H1 (cell line): ENCODE results near the gene PDS5A. TPM values are rescaled to one million over a fixed set of nuclear protein-coding genes. Genes with fewer than 3 reads are reported as not detected.

Source experiments
- CTCF ChIA-PET: fragments of 300-600 bp; sonication (Branson Sonifier 250); formaldehyde crosslinking; loops from one replicate; lab custom pipeline; 2021; ENCODE audit not compliant: partially characterized antibody; lab: Charles Lee
- POLR2A ChIA-PET: fragments of 300-600 bp; sonication (Branson Sonifier 250); formaldehyde crosslinking; loops from one replicate; lab custom pipeline; 2021; ENCODE audit warnings: inconsistent platforms; ENCODE audit not compliant: partially characterized antibody; lab: Charles Lee
- DNase-seq, 2 experiments: peaks; one replicate each; pipeline versions ENCODE4 v3.0.0 to v3.0.0-alpha.2; 2010 to 2022; ENCODE audit warnings: low spot score in 2 of 2, low read depth in 1 of 2, mixed read lengths in 1 of 2
- FAIRE-seq: peaks from 2 replicates; lab custom pipeline; 2011; peaks lifted over from hg19 to GRCh38; lab: Jason Lieb, UNC
- H2AFZ ChIP-seq: 2 replicates; pipeline ENCODE4 v1.8.1; 2012; ENCODE audit warnings: low read length, inconsistent platforms
- H2AK5ac ChIP-seq: 2 replicates; pipeline ENCODE4 v1.6.1; 2013; ENCODE audit warnings: low read depth, low read length
- H2BK120ac ChIP-seq: replicated peaks from 2 replicates; pipeline ENCODE3; 2013; ENCODE audit warnings: low read depth, low read length, inconsistent platforms
- H2BK12ac ChIP-seq: 2 replicates; pipeline ENCODE4 v1.6.1; 2013; ENCODE audit warnings: low read depth, low read length
- H2BK15ac ChIP-seq: 2 replicates; pipeline ENCODE4 v1.6.1; 2013; ENCODE audit warnings: low read length
- H2BK20ac ChIP-seq: 2 replicates; pipeline ENCODE4 v1.6.1; 2013; ENCODE audit warnings: low read length
- H2BK5ac ChIP-seq: 2 replicates; pipeline ENCODE4 v1.6.1; 2013; ENCODE audit warnings: low read depth, low read length
- H3K14ac ChIP-seq: 2 replicates; pipeline ENCODE4 v1.6.1; 2013; ENCODE audit warnings: inconsistent platforms; ENCODE audit not compliant: insufficient read length
- H3K18ac ChIP-seq: 2 replicates; pipeline ENCODE4 v1.6.1; 2013; ENCODE audit warnings: low read length; ENCODE audit errors: extremely low read depth
- H3K23ac ChIP-seq: 2 replicates; pipeline ENCODE4 v1.6.1; 2013; ENCODE audit warnings: inconsistent platforms; ENCODE audit not compliant: insufficient read length
- H3K23me2 ChIP-seq: 2 replicates; pipeline ENCODE4 v1.6.1; 2013; ENCODE audit warnings: low read depth, low read length
- H3K27ac ChIP-seq: 2 replicates; pipeline ENCODE4 v1.6.1; 2011; ENCODE audit warnings: low read depth, low read length, inconsistent platforms
- H3K27me3 ChIP-seq, 4 experiments: replicated peaks in 1 of 4; 1 replicate in 1 of 4; 2 replicates in 3 of 4; pipeline versions ENCODE4 v1.6.1 to v1.8.1; 2011 to 2013; ENCODE audit warnings: low read length in 3 of 4, mild to moderate bottlenecking in 3 of 4, inconsistent platforms in 2 of 4, mixed read lengths in 2 of 4, moderate library complexity in 1 of 4; ENCODE audit not compliant: control insufficient read depth in 3 of 4, insufficient read depth in 3 of 4; ENCODE audit errors: extremely low read depth in 1 of 4
- H3K36me3 ChIP-seq, 4 experiments: 2 replicates each; pipeline versions ENCODE4 v1.6.1 to v1.8.1; 2011 to 2013; ENCODE audit warnings: mild to moderate bottlenecking in 4 of 4, low read length in 3 of 4, moderate library complexity in 2 of 4, control low read depth in 1 of 4, inconsistent platforms in 1 of 4; ENCODE audit not compliant: insufficient read depth in 4 of 4, control insufficient read depth in 2 of 4
- H3K4ac ChIP-seq: replicated peaks from 2 replicates; pipeline ENCODE3; 2013; ENCODE audit warnings: low read length, low read depth, mixed read lengths, inconsistent platforms; ENCODE audit not compliant: insufficient read length
- H3K4me1 ChIP-seq, 4 experiments: replicated peaks in 1 of 4; 1 replicate in 1 of 4; 2 replicates in 3 of 4; pipeline versions ENCODE4 v1.6.1 to v1.8.1; 2011 to 2013; ENCODE audit warnings: low read length in 3 of 4, inconsistent platforms in 2 of 4, mixed read lengths in 1 of 4; ENCODE audit not compliant: insufficient read depth in 4 of 4, control insufficient read depth in 3 of 4
- H3K4me2 ChIP-seq, 2 experiments: 2 replicates each; pipeline versions ENCODE4 v1.6.1 to v1.8.1; 2011 to 2013; ENCODE audit warnings: low read depth in 2 of 2, low read length in 2 of 2, control low read depth in 1 of 2, inconsistent platforms in 1 of 2, mild to moderate bottlenecking in 1 of 2; ENCODE audit not compliant: insufficient read depth in 1 of 2
- H3K4me3 ChIP-seq, 4 experiments: fragments of 200-600, 300-600 bp in 1 of 4; sonication (generic), shearing (Covaris generic), sonication (Bioruptor Twin) in 1 of 4; 2 replicates each; pipeline versions ENCODE4 v1.5.1 to v1.8.1; 2011 to 2016; ENCODE audit warnings: low read length in 4 of 4, low read depth in 3 of 4, control low read depth in 2 of 4, inconsistent platforms in 2 of 4, mild to moderate bottlenecking in 2 of 4, mixed read lengths in 1 of 4, moderate library complexity in 1 of 4; ENCODE audit not compliant: insufficient read depth in 2 of 4; ENCODE audit errors: extremely low read depth in 1 of 4
- H3K56ac ChIP-seq: replicated peaks from 2 replicates; pipeline ENCODE3; 2013; ENCODE audit warnings: low read depth, mild to moderate bottlenecking, mixed read lengths, low read length, inconsistent platforms; ENCODE audit not compliant: insufficient read length
- H3K79me1 ChIP-seq: 2 replicates; pipeline ENCODE4 v1.6.1; 2013; ENCODE audit warnings: low read depth, low read length, control low read depth
- H3K79me2 ChIP-seq, 2 experiments: 2 replicates each; pipeline versions ENCODE4 v1.6.1 to v1.8.1; 2012 to 2013; ENCODE audit warnings: low read length in 2 of 2, mild to moderate bottlenecking in 2 of 2, inconsistent platforms in 1 of 2; ENCODE audit not compliant: insufficient read depth in 2 of 2, control insufficient read depth in 1 of 2
- H3K9ac ChIP-seq, 4 experiments: replicated peaks in 1 of 4; 1 replicate in 1 of 4; 2 replicates in 3 of 4; pipeline versions ENCODE4 v1.6.1 to v1.8.1; 2011 to 2013; ENCODE audit warnings: low read depth in 3 of 4, low read length in 3 of 4, control low read depth in 2 of 4, mild to moderate bottlenecking in 2 of 4, moderate library complexity in 2 of 4, inconsistent platforms in 1 of 4; ENCODE audit errors: extremely low read depth in 1 of 4
- H3K9me3 ChIP-seq, 2 experiments: 2 replicates each; pipeline versions ENCODE4 v1.6.1 to v1.8.1; 2012 to 2013; ENCODE audit warnings: mild to moderate bottlenecking in 2 of 2, moderate library complexity in 2 of 2, control low read depth in 1 of 2, inconsistent platforms in 1 of 2, low read depth in 1 of 2, low read length in 1 of 2, mixed read lengths in 1 of 2; ENCODE audit not compliant: insufficient read depth in 2 of 2
- H4K20me1 ChIP-seq, 2 experiments: replicated peaks in 1 of 2; 2 replicates each; pipeline versions ENCODE3 to v1.8.1; 2011 to 2013; ENCODE audit warnings: inconsistent platforms in 2 of 2, low read length in 2 of 2, mild to moderate bottlenecking in 1 of 2; ENCODE audit not compliant: insufficient read depth in 2 of 2, control insufficient read depth in 1 of 2
- H4K5ac ChIP-seq: 2 replicates; pipeline ENCODE4 v1.6.1; 2013; ENCODE audit warnings: low read length, low read depth, mixed read lengths, inconsistent platforms; ENCODE audit not compliant: insufficient read length
- H4K8ac ChIP-seq: 2 replicates; pipeline ENCODE4 v1.8.0; 2013; ENCODE audit warnings: mild to moderate bottlenecking, moderate library complexity, low read length, inconsistent platforms; ENCODE audit not compliant: insufficient read depth; ENCODE audit errors: extremely low read depth
- H4K91ac ChIP-seq: replicated peaks from 2 replicates; pipeline ENCODE3; 2013; ENCODE audit warnings: low read length, mixed read lengths, inconsistent platforms; ENCODE audit not compliant: insufficient read length
- ASH2L ChIP-seq: fragments of 200-600, 300-600 bp; sonication (generic); IDR thresholded peaks from one replicate; pipeline ENCODE4 v1.7.1; 2017; ENCODE audit warnings: low read length
- CBX8 ChIP-seq: fragments of 300-800, 300-1000 bp; sonication (generic); IDR thresholded peaks from 2 replicates; pipeline ENCODE4 v1.7.1; 2016; ENCODE audit warnings: low read depth, low read length, borderline replicate concordance
- CTBP2 ChIP-seq: IDR thresholded peaks from 2 replicates; pipeline ENCODE4 v1.7.0; 2011; ENCODE audit warnings: borderline replicate concordance, mild to moderate bottlenecking, moderate library complexity, mixed read lengths, low read length; ENCODE audit not compliant: insufficient read depth, insufficient read length
- KDM1A ChIP-seq: fragments of 200-600, 300-600 bp; sonication (generic); IDR thresholded peaks from 2 replicates; pipeline ENCODE4 v1.7.1; 2016; ENCODE audit warnings: mild to moderate bottlenecking, low read length, borderline replicate concordance
- SP1 ChIP-seq: IDR thresholded peaks from 2 replicates; pipeline ENCODE4 v1.6.1; 2011; ENCODE audit warnings: low read depth, low read length
- WGBS, 2 experiments: shearing (Covaris generic) in 1 of 2; methylation state at CpG; one replicate each; pipeline versions ENCODE4 v1.1.6 to v1.1.7; 2013 to 2015; ENCODE audit warnings: low lambda C conversion rate in 2 of 2, mixed read lengths in 2 of 2, inconsistent platforms in 1 of 2, low coverage in 1 of 2, missing lambda C conversion rate in 1 of 2; ENCODE audit not compliant: insufficient replicate concordance in 2 of 2, insufficient coverage in 1 of 2, insufficient read length in 1 of 2; ENCODE audit errors: extremely low coverage in 1 of 2, missing lambda C conversion rate in 1 of 2; 5-methylcytosine and 5-hydroxymethylcytosine counted together
- polyA plus RNA-seq, 7 experiments: library from polyadenylated mRNA; depleted of rRNA in 3 of 7; stranded (reverse) in 5 of 7; unstranded in 2 of 7; fragments of >200 nt in 5 of 7; fragments of 200-250 nt in 2 of 7; gene quantifications; 1 replicate in 5 of 7; 2 replicates in 1 of 7; 4 replicates in 1 of 7; pipeline versions ENCODE4 v1.2.1 to v1.2.3, GENCODE V29; 2011 to 2013; ENCODE audit warnings: missing spikeins in 2 of 7, mixed read lengths in 2 of 7
- total RNA-seq: library from RNA; stranded (reverse); fragmentation: NEBNext Ultra II Directional; extraction: Animal tissue kit (Norgen Biotek cat#: 25700); gene quantifications from 2 replicates; pipeline ENCODE4 v1.2.1, GENCODE V29; 2021

PDS5A gene
- total and polyA plus RNA-seq, 2 of the 8 experiments (the other 6 are each of a cell fraction or from before 2014, with no cell fraction given), result 15.5 to 76.6 TPM

- CTCF ChIA-PET, result interaction anchor here (0.7 to 1.5 kb wide), 12 partner anchors 11 to 509 kb away, joined by 3 to 5 read pairs (median 4); no protein-coding TSS in a partner anchor
These were observed 666 bp upstream of the PDS5A start for GRCh38 chr4:39978378-39978775.

More at GRCh38 chr4:39978378-39978775, 666 bp upstream of the PDS5A start:
- Histone ChIP-seq H2AFZ (peak overlapping the region; percentile 99), H3K4me1 (peaks cover 0 to 2% (median 1%) of the 10 kb centered on the region in 4 experiments; a peak in 3 of 7 replicates), H3K4ac (peak overlapping the region; percentile 65), H3K23ac (no peak overlapping the region), H4K91ac (no peak overlapping the region), H3K9me3 (no peaks in the 10 kb centered on the region), H3K27me3 (no peaks in the 10 kb centered on the region), H4K5ac (no peak overlapping the region), H3K36me3 (peaks cover 2 to 20% (median 9%) of the 10 kb centered on the region in 4 experiments; a peak in 5 of 8 replicates), H3K79me2 (peaks cover 16 to 33% of the 10 kb centered on the region in 2 experiments), H3K4me2 (peak overlapping the region; percentile 22 to 87), H2AK5ac (no peak overlapping the region), H2BK120ac (no peak overlapping the region), H2BK15ac (no peak overlapping the region), H3K27ac (peak overlapping the region; percentile 69; the same call in 1 of the 2 replicates)
- DNase-seq, result no peak
- WGBS, 2 experiments, result 36% methylated on average over 5 of the region's 5 CpGs; no CpG with 5 or more reads in 1 of the 2 experiments
- no peak for TF ChIP-seq CBX8
- TF ChIP-seq CTBP2, result no peak
- no peak for TF ChIP-seq ASH2L
- no peak for TF ChIP-seq SP1
- no peak for TF ChIP-seq KDM1A
- TF ChIP-seq, all 59 proteins: peak for 0
- H4K8ac ChIP-seq, result peak overlapping the region; percentile 95; the same call in 1 of the 2 replicates
- H2BK20ac ChIP-seq, result no peak overlapping the region
- peak overlapping the region; percentile 26 to 95 (median 66) for H3K4me3 ChIP-seq
- peak overlapping the region; percentile 96 for H3K56ac ChIP-seq
- H3K14ac ChIP-seq, result no peak overlapping the region
- FAIRE-seq, result no peak
- H4K20me1 ChIP-seq, result peaks cover 5% of the 10 kb centered on the region in 2 experiments
- no peak overlapping the region; the same call in 1 of the 2 replicates for H2BK12ac ChIP-seq
- H3K23me2 ChIP-seq, result no peaks in the 10 kb centered on the region
- H3K9ac ChIP-seq, result peak overlapping the region in 3 of 4 experiments; percentile 73 to 83 (median 81); a peak in 5 of 7 replicates
- H3K18ac ChIP-seq, result 0 out of 2 replicates have a peak overlapping the region, but pooled peaks have one; percentile 29
- POLR2A ChIA-PET, result interaction anchor here (0.7 to 2.0 kb wide), 4 partner anchors 75 to 451 kb away, joined by 3 to 15 read pairs (median 4); partner anchors contain the start of genes N4BP2, SMIM14 and UGDH
- peak overlapping the region; percentile 91; the same call in 1 of the 2 replicates for H2BK5ac ChIP-seq
- H3K79me1 ChIP-seq, result 0 out of 2 replicates have a peak, but pooled peaks cover 2% of the 10 kb centered on the region
